Measurements from ENCODE around the gene TNFRSF4. TPM values are rescaled to one million over a fixed set of nuclear protein-coding genes. Genes with fewer than 3 reads are reported as not detected.
A peak's percentile ranks its signal among the peaks of the same experiment; 100 is the strongest.

The TNFRSF4 gene
- total RNA-seq, 1 experiment from 2014 or later, result 0.37 TPM

GRCh38 chr1:1227386-1227785, 13.4 kb upstream of the TNFRSF4 start:
- H3K4me1 ChIP-seq (ENCODE audit: control insufficient read depth in 1 of 2, insufficient read depth in 2 of 2, low read length in 2 of 2), result peaks cover 3 to 11% of the 10 kb centered on the region in 2 experiments; a peak in 1 of 4 replicates
- ATAC-seq, result no peak
- peaks cover 19 to 30% of the 10 kb centered on the region in 2 experiments for H3K36me3 ChIP-seq (ENCODE audit: control insufficient read depth in 1 of 2, insufficient read depth in 2 of 2, low read length in 2 of 2)
- H3K9ac ChIP-seq (ENCODE audit: low read length), result no peak overlapping the region
- no TSS peak for BruUV-seq (replicated peaks)
- no peaks in the 10 kb centered on the region for H3K9me2 ChIP-seq (ENCODE audit: insufficient read depth)
- TF ChIP-seq EZH2phosphoT487 (IDR thresholded peaks at IDR 0.05; ENCODE audit: borderline replicate concordance) (no peak), EGR1 (IDR thresholded peaks at IDR 0.05; ENCODE audit: low read depth) (no peak), SRF (IDR thresholded peaks at IDR 0.05; ENCODE audit: low read depth) (no peak), EZH2 (IDR thresholded peaks at IDR 0.05) (no peak), CTCF (IDR thresholded peaks at IDR 0.05 in 2 of 3, conservative IDR thresholded peaks at IDR 0.05 in 1 of 3; ENCODE audit: borderline replicate concordance in 1 of 3, insufficient read depth in 1 of 3, low read depth in 2 of 3, low read length in 2 of 3) (no peak), TCF7L2 (IDR thresholded peaks at IDR 0.05; ENCODE audit: borderline replicate concordance, extremely low read depth, insufficient read depth, insufficient read length) (no peak), SIN3A (IDR thresholded peaks at IDR 0.05; ENCODE audit: low read depth) (no peak), CBX3 (IDR thresholded peaks at IDR 0.05; ENCODE audit: low read depth) (no peak), ATF3 (IDR thresholded peaks at IDR 0.05) (no peak), ZBTB33 (IDR thresholded peaks at IDR 0.05; ENCODE audit: extremely low read depth, insufficient replicate concordance, low read length) (no peak), RAD21 (IDR thresholded peaks at IDR 0.05; ENCODE audit: low read depth) (no peak), CEBPB (IDR thresholded peaks at IDR 0.05; ENCODE audit: low read depth) (no peak), ZFX (IDR thresholded peaks at IDR 0.05) (no peak)
- H2AFZ ChIP-seq (ENCODE audit: low read depth, low read length, poor library complexity, severe bottlenecking), result no peak overlapping the region
- no peaks in the 10 kb centered on the region for H4K20me1 ChIP-seq (ENCODE audit: insufficient read depth)
- POLR2A ChIA-PET, result no interaction called here
- H3K4me3 ChIP-seq (replicated peaks in 1 of 2; ENCODE audit: low read depth in 1 of 2, low read length in 2 of 2), result no peak overlapping the region
- RAD21 ChIA-PET (ENCODE audit: low non-redundant PET in 1 of 2, low total read pairs in 2 of 2, uncharacterized antibody in 2 of 2, unreplicated experiment in 2 of 2), result no interaction called here
- no peak for DNase-seq (ENCODE audit: low read depth, low spot score)
- CTCF ChIA-PET, result no interaction called here
- H3K27ac ChIP-seq (ENCODE audit: low read depth, low read length), result peak overlapping the region; percentile 18; the same call in 1 of the 2 replicates
- no peak overlapping the region for H3K4me2 ChIP-seq (ENCODE audit: low read length)
- H3K79me2 ChIP-seq (ENCODE audit: insufficient read depth, low read length), result peaks cover 82% of the 10 kb centered on the region
- no peaks in the 10 kb centered on the region for H3K9me3 ChIP-seq (ENCODE audit: control insufficient read depth in 1 of 2, insufficient read depth in 1 of 2, low read depth in 1 of 2, low read length in 2 of 2)
- intact Hi-C loops (cut with micrococcal nuclease), result no loop called here
- no peaks in the 10 kb centered on the region for H3K27me3 ChIP-seq (ENCODE audit: insufficient read depth, low read length)

Data from HCT116 (cell line).